SH-SY5Y (cell line): Measurements from ENCODE around the gene TECTA.

Source experiments
- GATA2 ChIP-seq: IDR thresholded peaks from 2 replicates; pipeline ENCODE4 v1.6.1; 2011; ENCODE audit warnings: mild to moderate bottlenecking, low read depth, low read length
- GATA3 ChIP-seq: IDR thresholded peaks from 2 replicates; pipeline ENCODE4 v1.6.1; 2011; ENCODE audit warnings: low read depth, mild to moderate bottlenecking, low read length, moderate library complexity

GRCh38 chr11:121089566-121089965 is 11.5 kb upstream of the TECTA start:
- TF ChIP-seq GATA3: no peak
- TF ChIP-seq GATA2: no peak
